H1 (cell line): ENCODE results near the gene ARHGEF39. TPM values are rescaled to one million over a fixed set of nuclear protein-coding genes. Genes with fewer than 3 reads are reported as not detected.

Experiments
- ASH2L ChIP-seq: fragments of 200-600, 300-600 bp; sonication (generic); IDR thresholded peaks from one replicate; pipeline ENCODE4 v1.7.1; 2017; ENCODE audit warnings: low read length
- ATF2 ChIP-seq: IDR thresholded peaks from 2 replicates; pipeline ENCODE4 v1.6.1; 2012; ENCODE audit warnings: low read length, inconsistent platforms
- CBX5 ChIP-seq: fragments of 300-800, 300-1000 bp; sonication (generic); IDR thresholded peaks from 2 replicates; pipeline ENCODE4 v1.7.1; 2016; ENCODE audit warnings: antibody characterized with exemption, low read length, low read depth
- CEBPB ChIP-seq: IDR thresholded peaks from 2 replicates; pipeline ENCODE4 v1.6.1; 2012; ENCODE audit warnings: low read depth, low read length
- CHD1 ChIP-seq: IDR thresholded peaks from 2 replicates; pipeline ENCODE4 v1.6.1; 2012; ENCODE audit warnings: low read depth, low read length, improper control_type of control experiment
- CREB1 ChIP-seq: IDR thresholded peaks from 2 replicates; pipeline ENCODE4 v1.6.1; 2012; ENCODE audit warnings: inconsistent platforms
- E2F6 ChIP-seq: IDR thresholded peaks from 2 replicates; pipeline ENCODE4 v1.6.1; 2012; ENCODE audit warnings: inconsistent platforms
- EZH2 ChIP-seq: fragments of 200-600 bp; sonication (generic); IDR thresholded peaks from 2 replicates; pipeline ENCODE4 v1.7.1; 2012; ENCODE audit warnings: low read depth, mild to moderate bottlenecking, moderate library complexity, low read length, inconsistent platforms; ENCODE audit not compliant: severe bottlenecking
- GABPA ChIP-seq: IDR thresholded peaks from 2 replicates; pipeline ENCODE4 v1.6.1; 2011; ENCODE audit warnings: mild to moderate bottlenecking, low read length, moderate library complexity, borderline replicate concordance; ENCODE audit not compliant: insufficient read depth
- HDAC2 ChIP-seq, 2 experiments: fragments of 300-600 bp in 1 of 2; sonication (generic) in 1 of 2; IDR thresholded peaks; 2 replicates each; pipeline ENCODE4 v1.6.1; 2011 to 2012; ENCODE audit warnings: low read depth in 2 of 2, low read length in 2 of 2, mild to moderate bottlenecking in 2 of 2, moderate library complexity in 2 of 2, borderline replicate concordance in 1 of 2, inconsistent platforms in 1 of 2
- JUND ChIP-seq: IDR thresholded peaks from 2 replicates; pipeline ENCODE4 v1.6.1; 2011; ENCODE audit warnings: mild to moderate bottlenecking, improper control_type of control experiment, low read length
- KDM5A ChIP-seq: fragments of 200-600 bp; IDR thresholded peaks from 2 replicates; pipeline ENCODE4 v1.7.1; 2012; ENCODE audit warnings: mild to moderate bottlenecking, low read length, inconsistent platforms, mixed read lengths
- NRF1 ChIP-seq: IDR thresholded peaks from 2 replicates; pipeline ENCODE4 v1.6.1; 2011; ENCODE audit warnings: mild to moderate bottlenecking, low read depth, low read length, improper control_type of control experiment
- POLR2A ChIP-seq, 2 experiments: IDR thresholded peaks; 1 replicate in 1 of 2; 2 replicates in 1 of 2; pipeline ENCODE4 v1.6.1; 2011; ENCODE audit warnings: low read depth in 2 of 2, low read length in 2 of 2, mild to moderate bottlenecking in 2 of 2; ENCODE audit errors: control extremely low read depth in 1 of 2
- POLR2AphosphoS5 ChIP-seq: IDR thresholded peaks from 2 replicates; pipeline ENCODE4 v1.6.1; 2011; ENCODE audit warnings: low read depth, low read length
- RBBP5 ChIP-seq: IDR thresholded peaks from 2 replicates; pipeline ENCODE4 v1.7.1; 2012; ENCODE audit warnings: low read depth, mild to moderate bottlenecking, inconsistent platforms, low read length, moderate library complexity, borderline replicate concordance
- RXRA ChIP-seq: IDR thresholded peaks from 2 replicates; pipeline ENCODE4 v1.6.1; 2011; ENCODE audit warnings: low read depth, mild to moderate bottlenecking, low read length, moderate library complexity; ENCODE audit not compliant: insufficient read depth
- SAP30 ChIP-seq: fragments of 300-600 bp; sonication (generic); IDR thresholded peaks from 2 replicates; pipeline ENCODE4 v1.7.1; 2012; ENCODE audit warnings: low read length, moderate library complexity, mild to moderate bottlenecking, inconsistent platforms; ENCODE audit not compliant: insufficient read depth, insufficient replicate concordance
- SIRT6 ChIP-seq: IDR thresholded peaks from one replicate; pipeline ENCODE4 v1.7.1; 2012; ENCODE audit warnings: low read length, inconsistent platforms
- SP1 ChIP-seq: IDR thresholded peaks from 2 replicates; pipeline ENCODE4 v1.6.1; 2011; ENCODE audit warnings: low read depth, low read length
- SUZ12 ChIP-seq: fragments of 200-600 bp; sonication (generic); IDR thresholded peaks from 2 replicates; pipeline ENCODE4 v1.6.1; 2012; ENCODE audit warnings: mild to moderate bottlenecking, inconsistent platforms, low read length, moderate library complexity, mixed read lengths
- TAF1 ChIP-seq: IDR thresholded peaks from 2 replicates; pipeline ENCODE4 v1.6.1; 2011; ENCODE audit warnings: mild to moderate bottlenecking, low read depth, low read length
- polyA plus RNA-seq, 7 experiments: library from polyadenylated mRNA; depleted of rRNA in 3 of 7; stranded (reverse) in 5 of 7; unstranded in 2 of 7; fragments of >200 nt in 5 of 7; fragments of 200-250 nt in 2 of 7; gene quantifications; 1 replicate in 5 of 7; 2 replicates in 1 of 7; 4 replicates in 1 of 7; pipeline versions ENCODE4 v1.2.1 to v1.2.3, GENCODE V29; 2011 to 2013; ENCODE audit warnings: missing spikeins in 2 of 7, mixed read lengths in 2 of 7
- total RNA-seq: library from RNA; stranded (reverse); fragmentation: NEBNext Ultra II Directional; extraction: Animal tissue kit (Norgen Biotek cat#: 25700); gene quantifications from 2 replicates; pipeline ENCODE4 v1.2.1, GENCODE V29; 2021

Gene ARHGEF39
- total and polyA plus RNA-seq, 2 of the 8 experiments (the other 6 are each of a cell fraction or from before 2014, with no cell fraction given), result 18.6 to 18.7 TPM

DNA sequence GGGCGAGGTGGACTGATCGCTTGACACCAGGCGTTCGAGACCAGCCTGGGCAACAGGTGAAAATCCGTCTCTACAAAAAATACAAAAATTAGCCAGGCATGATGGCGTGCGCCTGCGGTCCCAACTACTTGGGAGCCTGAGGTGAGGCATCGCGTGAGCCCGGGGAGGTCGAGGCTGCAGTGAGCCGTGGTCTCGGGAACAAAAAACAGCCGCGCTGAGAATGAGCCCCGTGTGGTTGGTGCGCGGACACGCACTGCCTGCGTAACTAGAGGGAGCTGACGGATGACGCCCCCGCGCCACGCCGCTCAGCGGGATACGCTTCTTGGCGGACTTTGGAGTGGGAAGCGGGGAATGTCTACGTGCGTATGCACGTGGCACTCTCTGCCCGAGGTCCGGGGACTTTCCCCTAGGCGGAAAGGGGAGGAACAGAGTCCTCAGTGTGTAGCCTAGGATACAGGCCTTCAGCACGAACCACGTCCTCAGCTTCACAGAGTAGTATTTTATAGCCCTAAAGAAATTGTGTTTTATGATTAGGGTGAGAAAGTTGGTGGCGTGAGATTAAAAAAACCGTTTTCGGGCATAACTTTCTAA is 7.4 kb downstream of the ARHGEF39 start, which contains the start of gene RMRP (continued):
- TF ChIP-seq SP1 (peak; percentile 58), TAF1 (peak; percentile 57), RBBP5 (peak; percentile 36), ASH2L (peak; percentile 94), HDAC2 (IDR thresholded peaks at IDR 0.05; ENCODE audit: borderline replicate concordance in 1 of 2, low read depth in 2 of 2, low read length in 2 of 2) (peak; percentile 87 to 99; a peak in 3 of 4 replicates), SUZ12 (peak; percentile 78; the same call in 1 of the 2 replicates), GABPA (no peak), CREB1 (peak; percentile 92), SAP30 (peak; percentile 79), E2F6 (peak; percentile 99), RXRA (no peak), SIRT6 (no peak), JUND (no peak), POLR2A (IDR thresholded peaks at IDR 0.05; ENCODE audit: control extremely low read depth in 1 of 2, low read depth in 2 of 2, low read length in 2 of 2) (peak in 1 of 2 experiments; percentile 32; a peak in 2 of 3 replicates), ATF2 (peak; percentile 15; the same call in 1 of the 2 replicates), POLR2AphosphoS5 (peak; percentile 83), KDM5A (no peak), CEBPB (peak; percentile 41; the same call in 1 of the 2 replicates), CHD1 (no peak), NRF1 (no peak), EZH2 (no peak), CBX5 (no peak)
